ENCODE data around the gene MCRIP2. TPM values are rescaled to one million over a fixed set of nuclear protein-coding genes. Genes with fewer than 3 reads are reported as not detected.

MCRIP2 gene
- total and polyA plus RNA-seq, 9 of the 15 experiments (the other 6 are each of a cell fraction or from before 2014, with no cell fraction given): 0.80 to 120 (median 35.2) TPM

DNA sequence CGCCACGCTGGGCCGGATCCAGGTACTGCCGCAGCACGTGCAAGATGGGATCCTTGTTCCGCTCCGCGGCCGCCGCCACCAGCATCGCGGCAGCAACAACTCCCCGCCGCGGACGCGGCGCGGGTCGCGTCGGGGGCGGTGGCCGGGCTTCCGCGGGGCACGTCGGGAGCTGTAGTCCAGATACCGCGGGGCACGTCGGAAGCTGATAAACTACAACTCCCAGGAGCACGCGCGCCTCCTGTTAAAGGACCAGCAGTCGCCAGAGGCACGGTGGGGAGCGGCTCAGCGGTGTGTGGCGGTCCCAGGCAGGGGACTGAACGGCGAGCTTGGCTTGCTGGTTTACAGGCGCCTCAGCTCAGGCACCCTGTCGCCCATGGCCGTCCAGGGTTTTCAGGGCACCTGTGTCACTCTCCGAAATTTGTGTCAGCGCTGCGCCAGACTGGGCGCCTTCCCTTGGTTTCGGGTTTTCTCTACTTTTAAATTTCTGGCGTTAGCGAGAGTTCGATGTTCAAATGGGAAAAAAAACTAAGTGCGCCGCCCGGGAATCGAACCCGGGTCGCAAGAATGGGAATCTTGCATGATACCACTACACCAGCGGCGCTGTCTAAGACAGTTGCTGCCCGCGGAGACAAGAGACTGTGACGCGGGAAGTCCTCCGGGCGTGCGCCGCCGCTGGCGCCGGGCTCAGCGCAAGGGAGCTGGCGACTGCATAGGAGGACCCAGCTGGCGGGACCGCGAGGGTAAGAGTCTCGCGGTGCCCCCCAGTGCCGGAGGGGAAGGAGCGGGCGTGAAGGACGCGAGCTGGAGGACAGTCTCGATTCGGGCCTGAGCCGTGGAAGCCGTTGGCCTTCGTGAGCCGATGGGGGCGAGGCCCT, 5.2 kb upstream of the MCRIP2 start, which contains the start of gene METTL26 (continued):
- peak; percentile 83 for TF ChIP-seq ZNF589 (CRISPR knock-in tag; IDR thresholded peaks at IDR 0.05; ENCODE audit: low read depth)
- TF ChIP-seq HDAC8 (tag; IDR thresholded peaks at IDR 0.05): peak; percentile 33; the same call in 1 of the 2 replicates
- peak; percentile 49 for TF ChIP-seq ZNF766 (CRISPR knock-in tag; conservative IDR thresholded peaks at IDR 0.05)
- peak; percentile 84 for TF ChIP-seq EP400 (IDR thresholded peaks at IDR 0.05)
- TF ChIP-seq YY1 (IDR thresholded peaks at IDR 0.05; ENCODE audit: borderline replicate concordance in 1 of 3, control insufficient read depth in 1 of 3, extremely low read depth in 1 of 3, insufficient read depth in 3 of 3, insufficient read length in 1 of 3, insufficient replicate concordance in 2 of 3, low read depth in 1 of 3, low read length in 2 of 3): peak; percentile 3 to 68 (median 62)
- TF ChIP-seq HMGN3 (IDR thresholded peaks at IDR 0.05; ENCODE audit: borderline replicate concordance, extremely low read depth, insufficient read length, low read depth, low read length): peak; percentile 94
- peak; percentile 92 for TF ChIP-seq CHD1 (IDR thresholded peaks at IDR 0.05; ENCODE audit: low read length)
- TF ChIP-seq NONO (IDR thresholded peaks at IDR 0.05; ENCODE audit: low read depth in 2 of 2, low read length in 1 of 2): peak; percentile 39 to 79; a peak in 2 of 4 replicates
- TF ChIP-seq CBX2 (IDR thresholded peaks at IDR 0.05; ENCODE audit: insufficient read depth, low read length, poor library complexity, severe bottlenecking): no peak
- no peak for TF ChIP-seq PHB2 (IDR thresholded peaks at IDR 0.05; ENCODE audit: low read depth)
- no peak for TF ChIP-seq IFI16 (CRISPR knock-in tag; IDR thresholded peaks at IDR 0.05)
- no peak for TF ChIP-seq GATA2 (CRISPR knock-in tag; IDR thresholded peaks at IDR 0.05)
- TF ChIP-seq SMAD4 (CRISPR knock-in tag; conservative IDR thresholded peaks at IDR 0.05): peak; percentile 83
- TF ChIP-seq U2AF1 (optimal IDR thresholded peaks at IDR 0.05; ENCODE audit: low read depth, low read length): peak; percentile 73
- TF ChIP-seq KDM4B (IDR thresholded peaks at IDR 0.05; ENCODE audit: borderline replicate concordance in 2 of 2, low read depth in 1 of 2): 0 out of 4 replicates have a peak, but pooled peaks of 1 of the 2 experiments have one; percentile 27
- peak; percentile 87 for TF ChIP-seq NR2C2 (CRISPR knock-in tag; IDR thresholded peaks at IDR 0.05)
- peak; percentile 97 for TF ChIP-seq NR2C2 (tag; IDR thresholded peaks at IDR 0.05)
- TF ChIP-seq, protein P1, sequence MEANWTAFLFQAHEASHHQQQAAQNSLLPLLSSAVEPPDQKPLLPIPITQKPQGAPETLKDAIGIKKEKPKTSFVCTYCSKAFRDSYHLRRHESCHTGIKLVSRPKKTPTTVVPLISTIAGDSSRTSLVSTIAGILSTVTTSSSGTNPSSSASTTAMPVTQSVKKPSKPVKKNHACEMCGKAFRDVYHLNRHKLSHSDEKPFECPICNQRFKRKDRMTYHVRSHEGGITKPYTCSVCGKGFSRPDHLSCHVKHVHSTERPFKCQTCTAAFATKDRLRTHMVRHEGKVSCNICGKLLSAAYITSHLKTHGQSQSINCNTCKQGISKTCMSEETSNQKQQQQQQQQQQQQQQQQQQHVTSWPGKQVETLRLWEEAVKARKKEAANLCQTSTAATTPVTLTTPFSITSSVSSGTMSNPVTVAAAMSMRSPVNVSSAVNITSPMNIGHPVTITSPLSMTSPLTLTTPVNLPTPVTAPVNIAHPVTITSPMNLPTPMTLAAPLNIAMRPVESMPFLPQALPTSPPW (CRISPR knock-in tag; IDR thresholded peaks at IDR 0.05): peak; percentile 70
- TF ChIP-seq, protein P2, sequence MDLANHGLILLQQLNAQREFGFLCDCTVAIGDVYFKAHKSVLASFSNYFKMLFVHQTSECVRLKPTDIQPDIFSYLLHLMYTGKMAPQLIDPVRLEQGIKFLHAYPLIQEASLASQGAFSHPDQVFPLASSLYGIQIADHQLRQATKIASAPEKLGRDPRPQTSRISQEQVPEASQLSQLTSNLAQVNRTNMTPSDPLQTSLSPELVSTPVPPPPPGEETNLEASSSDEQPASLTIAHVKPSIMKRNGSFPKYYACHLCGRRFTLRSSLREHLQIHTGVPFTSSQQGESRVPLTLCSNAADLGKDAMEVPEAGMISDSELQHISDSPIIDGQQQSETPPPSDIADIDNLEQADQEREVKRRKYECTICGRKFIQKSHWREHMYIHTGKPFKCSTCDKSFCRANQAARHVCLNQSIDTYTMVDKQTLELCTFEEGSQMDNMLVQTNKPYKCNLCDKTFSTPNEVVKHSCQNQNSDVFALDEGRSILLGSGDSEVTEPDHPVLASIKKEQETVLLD (IDR thresholded peaks at IDR 0.05): peak; percentile 29; the same call in 1 of the 2 replicates
- peak; percentile 74 for TF ChIP-seq FUS (optimal IDR thresholded peaks at IDR 0.05; ENCODE audit: low read depth, low read length)
- TF ChIP-seq POLR2AphosphoS5 (IDR thresholded peaks at IDR 0.05; ENCODE audit: control insufficient read depth, insufficient read depth, low read depth, low read length): peak; percentile 42; the same call in 1 of the 2 replicates
- no peak for TF ChIP-seq NR2C1 (IDR thresholded peaks at IDR 0.05)
- peak; percentile 75 for TF ChIP-seq NR2C1 (tag; IDR thresholded peaks at IDR 0.05)
- TF ChIP-seq DMBX1 (CRISPR knock-in tag; IDR thresholded peaks at IDR 0.05; ENCODE audit: borderline replicate concordance): peak; percentile 38; the same call in 1 of the 2 replicates
